Fibroblast of the aortic adventitia (primary cell): ENCODE results near the gene CNTLN. TPM values are rescaled to one million over a fixed set of nuclear protein-coding genes. Genes with fewer than 3 reads are reported as not detected.

ENCODE experiments used
- DNase-seq: peaks from one replicate; pipeline ENCODE4 v3.0.0-alpha.2; 2010; ENCODE audit warnings: low read depth
- H3K4me3 ChIP-seq: 2 replicates; pipeline ENCODE4 v1.5.1; 2011; ENCODE audit warnings: low read depth, mild to moderate bottlenecking, control low read depth, low read length, moderate library complexity
- CTCF ChIP-seq: IDR thresholded peaks from 2 replicates; pipeline ENCODE4 v1.5.1; 2011; ENCODE audit warnings: mild to moderate bottlenecking, low read length, control low read depth, inconsistent platforms; ENCODE audit not compliant: insufficient read depth
- total RNA-seq: library from RNA; depleted of rRNA; stranded (reverse); fragments of >200 nt; gene quantifications from 2 replicates; pipeline ENCODE4 v1.2.3, GENCODE V29; 2012; ENCODE audit warnings: low replicate concordance

CNTLN gene
- total RNA-seq, 1 donor, result 27.2 TPM

GRCh38 chr9:17484906-17485305 is 350.1 kb downstream of the CNTLN start:
- no peak for DNase-seq
- H3K4me3 ChIP-seq, result no peak overlapping the region
- TF ChIP-seq CTCF, result no peak

GRCh38 chr9:17486396-17486795 is 351.6 kb downstream of the CNTLN start:
- TF ChIP-seq CTCF, result no peak

DNA sequence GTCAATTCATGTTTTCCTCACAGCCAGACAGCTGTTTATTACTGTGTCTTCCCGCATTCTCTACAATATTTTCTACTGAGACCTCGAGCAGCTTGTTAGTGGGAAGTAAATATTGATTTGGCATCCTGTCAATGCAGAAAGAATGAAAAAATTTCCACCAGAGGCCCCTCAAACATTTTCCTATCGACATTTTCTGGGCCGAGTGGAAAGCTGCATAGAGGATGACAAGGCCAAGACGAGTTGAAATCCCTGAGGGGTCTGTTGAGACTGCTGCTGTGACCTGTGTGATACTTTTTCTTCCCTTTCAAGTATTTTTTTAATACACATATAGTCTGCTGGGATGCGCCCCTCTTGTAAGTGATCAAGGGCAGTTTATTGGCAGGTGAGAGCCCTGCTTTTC is 352.6 kb downstream of the CNTLN start:
- no peak for DNase-seq
- no peak overlapping the region for H3K4me3 ChIP-seq
- TF ChIP-seq CTCF, result no peak

More at GRCh38 chr9:17486396-17486795, 351.6 kb downstream of the CNTLN start:
- DNase-seq, result no peak
- no peak overlapping the region for H3K4me3 ChIP-seq

GRCh38 chr9:17488662-17489061 is 353.8 kb downstream of the CNTLN start:
- H3K4me3 ChIP-seq, result no peak overlapping the region
- DNase-seq, result no peak
- TF ChIP-seq CTCF, result no peak

DNA sequence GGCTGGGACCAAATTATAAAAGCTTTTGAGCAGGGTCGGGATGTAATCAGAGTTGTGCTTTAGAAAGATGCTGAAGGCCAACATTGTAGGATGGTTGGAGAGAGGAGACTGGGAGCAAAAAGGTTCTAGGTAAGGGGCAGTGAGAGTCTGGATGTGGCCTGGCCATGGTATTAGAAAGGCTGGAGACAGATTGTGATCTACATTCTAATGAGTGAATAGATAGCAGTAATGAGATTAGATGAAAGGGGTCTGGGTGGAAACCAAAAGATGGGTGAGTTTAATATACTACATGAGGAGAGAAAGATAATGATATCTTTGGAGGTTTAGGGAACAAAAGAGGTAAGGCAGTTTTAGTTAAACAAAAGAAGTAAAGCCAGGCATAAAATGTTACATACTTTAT is 355.3 kb downstream of the CNTLN start:
- TF ChIP-seq CTCF, result no peak
- H3K4me3 ChIP-seq, result no peak overlapping the region
- DNase-seq, result no peak

GRCh38 chr9:17491780-17492179 is 356.9 kb downstream of the CNTLN start:
- DNase-seq, result no peak
- H3K4me3 ChIP-seq, result no peak overlapping the region
- no peak for TF ChIP-seq CTCF

GRCh38 chr9:17503196-17503595 is 368.4 kb downstream of the CNTLN start:
- H3K4me3 ChIP-seq, result no peak overlapping the region
- no peak for DNase-seq
- TF ChIP-seq CTCF, result no peak
